ENCODE measurements around the gene ING5.
"Not testable (repeated sequence)": the region's sequence is repeated elsewhere in the genome, so short reads cannot be mapped to it uniquely, and the experiment has no call there.

The ING5 gene

GRCh38 chr2:241736111-241736510 lies 34.3 kb downstream of the ING5 start:
- no peak for DNase-seq (ENCODE audit: low read depth in 2 of 3, low spot score in 1 of 3)

- no peak for DNase-seq (ENCODE audit: low read depth in 2 of 3, low spot score in 1 of 3)
These were observed 36.3 kb downstream of the ING5 start for GRCh38 chr2:241738040-241738686.

- no peak for DNase-seq (ENCODE audit: low read depth in 2 of 3, low spot score in 1 of 3)
These were observed 37.3 kb downstream of the ING5 start for GRCh38 chr2:241739177-241739576.

DNA sequence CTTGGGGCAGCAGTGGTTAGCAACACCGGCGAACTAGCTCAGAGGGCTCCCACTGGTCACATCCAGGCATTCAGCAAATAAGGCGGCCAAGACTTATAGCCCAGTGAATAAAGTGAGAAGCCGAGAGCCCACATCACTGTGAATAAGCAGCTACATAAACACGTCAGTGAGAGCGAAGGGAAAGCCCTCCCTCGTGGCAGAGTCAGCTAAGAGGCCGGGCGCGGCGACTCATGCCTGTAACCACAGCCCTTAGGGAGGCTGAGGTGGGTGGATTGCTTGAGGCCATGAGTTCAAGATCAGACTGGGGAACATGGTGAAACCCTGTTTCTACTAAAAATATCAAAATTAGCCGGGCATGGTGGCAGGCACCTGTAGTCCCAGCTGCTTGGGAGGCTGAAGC lies 37.8 kb downstream of the ING5 start:
- DNase-seq (ENCODE audit: low read depth in 2 of 3, low spot score in 1 of 3), result peak in 2 of 3 donors; percentile 54 to 73

- peak in 1 of 3 donors; percentile 22 for DNase-seq (ENCODE audit: low read depth in 2 of 3, low spot score in 1 of 3)
These were observed 39.2 kb downstream of the ING5 start for GRCh38 chr2:241741016-241741415.

- no peak for DNase-seq (ENCODE audit: low read depth in 2 of 3, low spot score in 1 of 3)
These were observed 40.6 kb downstream of the ING5 start for GRCh38 chr2:241742320-241742939.

GRCh38 chr2:241743008-241743407 lies 41.2 kb downstream of the ING5 start:
- DNase-seq (ENCODE audit: low read depth in 2 of 3, low spot score in 1 of 3), result not testable (repeated sequence)

- DNase-seq (ENCODE audit: low read depth in 2 of 3, low spot score in 1 of 3), result no peak
These were observed 41.8 kb downstream of the ING5 start for GRCh38 chr2:241743620-241744019.

GRCh38 chr2:241744028-241744754 lies 42.4 kb downstream of the ING5 start:
- DNase-seq (ENCODE audit: low read depth in 2 of 3, low spot score in 1 of 3), result no peak

DNA sequence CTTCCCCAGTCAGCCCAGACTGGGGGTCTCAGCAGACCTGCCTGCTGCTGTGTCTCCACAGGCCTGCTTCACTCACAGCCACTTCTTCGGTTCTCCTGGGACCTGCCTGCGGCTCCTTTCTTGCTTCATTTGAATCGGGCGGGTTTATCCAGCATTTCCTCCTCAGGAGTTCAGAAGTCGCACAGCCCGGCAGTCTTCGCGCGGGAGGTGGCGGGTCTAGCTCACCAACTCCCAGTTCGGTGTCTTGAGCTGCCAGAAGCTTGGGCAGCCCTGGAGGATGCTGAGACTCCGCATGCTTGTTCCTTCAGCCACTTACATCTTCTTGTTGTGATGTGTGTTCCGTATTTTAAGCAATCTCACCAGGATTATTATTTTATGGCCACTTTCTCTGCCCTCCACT lies 43.4 kb downstream of the ING5 start:
- no peak for DNase-seq (ENCODE audit: low read depth in 2 of 3, low spot score in 1 of 3)

DNA sequence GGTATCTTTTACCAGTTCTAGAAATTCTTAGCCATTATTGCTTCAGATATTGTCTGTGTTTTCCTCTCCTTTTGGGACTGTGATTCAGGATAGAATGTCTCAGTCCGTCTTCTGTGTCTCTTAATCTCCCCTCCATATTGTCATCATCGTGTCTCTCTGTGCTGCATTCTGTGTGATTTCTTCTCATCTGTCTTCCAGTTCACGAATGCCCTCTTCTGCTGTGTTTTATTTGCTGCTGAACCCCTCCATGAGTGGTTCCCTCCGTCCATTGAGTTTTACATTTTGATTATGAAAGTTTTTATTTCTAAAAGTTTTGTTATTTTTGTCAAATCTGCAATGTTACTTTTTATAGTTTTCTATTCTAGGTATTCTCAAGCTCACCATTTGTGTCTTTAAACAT lies 44.2 kb downstream of the ING5 start:
- no peak for DNase-seq (ENCODE audit: low read depth in 2 of 3, low spot score in 1 of 3)

GRCh38 chr2:241748468-241749256 lies 46.8 kb downstream of the ING5 start:
- no peak for DNase-seq (ENCODE audit: low read depth in 2 of 3, low spot score in 1 of 3)

DNA sequence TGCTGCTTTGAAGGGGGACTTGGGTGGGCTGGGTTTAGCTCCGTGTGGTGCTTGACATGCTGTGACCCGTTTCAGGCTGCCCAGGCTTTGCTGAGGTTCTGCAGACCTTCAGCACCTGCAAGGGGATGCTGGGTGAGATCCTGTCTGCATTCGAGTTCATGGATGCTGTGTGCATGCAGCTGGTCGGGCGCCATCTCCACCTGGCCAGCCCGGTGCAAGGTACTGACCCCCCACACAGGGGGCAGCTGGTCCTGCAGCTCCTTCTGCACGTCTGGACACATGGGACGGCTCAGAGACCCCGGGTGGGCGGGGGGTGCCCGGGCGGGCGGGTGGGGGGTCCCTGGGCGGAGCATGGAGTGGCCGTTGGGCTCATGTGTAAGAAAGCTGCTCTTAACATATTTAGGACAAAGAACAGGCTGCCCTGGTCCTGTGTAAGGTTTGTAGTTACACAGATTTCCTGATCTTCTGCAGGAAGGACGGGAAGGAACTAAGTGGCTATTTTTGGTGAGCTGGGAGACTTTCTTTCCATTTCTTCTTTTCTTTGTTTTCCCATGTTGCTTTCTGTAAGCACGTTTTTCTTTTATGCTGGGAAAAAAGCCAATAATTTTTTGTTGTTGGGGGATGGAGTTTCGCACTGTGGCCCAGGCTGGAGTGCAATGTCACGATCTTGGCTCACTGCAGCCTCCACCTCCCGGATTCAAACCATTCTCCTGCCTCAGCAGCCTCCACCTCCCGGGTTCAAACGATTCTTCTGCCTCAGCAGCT lies 48.4 kb downstream of the ING5 start:
- DNase-seq (ENCODE audit: low read depth in 2 of 3, low spot score in 1 of 3), result no peak

DNA sequence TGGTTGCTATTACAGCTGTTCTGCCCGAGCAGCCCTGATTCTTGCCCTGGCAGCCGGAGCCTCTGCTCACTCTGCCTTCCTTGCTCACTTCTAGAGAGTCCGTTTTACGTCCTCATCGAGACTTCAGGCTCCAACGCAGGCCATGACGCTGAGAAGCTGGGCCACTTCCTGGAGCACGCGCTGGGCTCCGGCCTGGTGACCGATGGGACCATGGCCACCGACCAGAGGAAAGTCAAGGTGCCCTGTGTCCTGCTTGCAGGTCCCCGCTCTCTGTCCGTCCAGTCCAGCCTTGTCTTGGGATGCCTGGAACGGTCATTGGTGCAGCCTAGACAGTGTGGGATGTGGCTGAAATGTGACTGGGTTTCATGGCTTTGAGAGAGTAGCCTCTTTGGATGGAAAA lies 49.3 kb downstream of the ING5 start:
- no peak for DNase-seq (ENCODE audit: low read depth in 2 of 3, low spot score in 1 of 3)

DNA sequence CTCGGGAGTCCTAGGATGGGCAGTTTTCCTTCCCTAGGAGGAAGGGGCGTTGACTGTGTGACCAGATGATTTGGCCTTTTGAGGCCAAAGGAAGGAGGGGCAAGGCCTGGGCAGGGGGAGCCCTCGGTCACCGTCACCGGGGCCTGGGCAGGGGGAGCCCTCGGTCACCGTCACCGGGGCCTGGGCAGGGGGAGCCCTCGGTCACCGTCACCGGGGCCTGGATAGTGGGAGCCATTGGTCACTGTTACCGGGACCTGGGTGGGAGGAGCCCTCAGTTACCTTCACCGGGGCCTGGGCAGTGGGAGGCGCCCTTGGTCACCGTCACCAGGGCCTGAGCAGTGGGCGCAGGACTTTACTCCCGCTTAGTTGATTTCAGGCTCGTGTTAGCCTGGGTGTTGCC lies 49.9 kb downstream of the ING5 start:
- DNase-seq (ENCODE audit: low read depth in 2 of 3, low spot score in 1 of 3), result no peak

DNA sequence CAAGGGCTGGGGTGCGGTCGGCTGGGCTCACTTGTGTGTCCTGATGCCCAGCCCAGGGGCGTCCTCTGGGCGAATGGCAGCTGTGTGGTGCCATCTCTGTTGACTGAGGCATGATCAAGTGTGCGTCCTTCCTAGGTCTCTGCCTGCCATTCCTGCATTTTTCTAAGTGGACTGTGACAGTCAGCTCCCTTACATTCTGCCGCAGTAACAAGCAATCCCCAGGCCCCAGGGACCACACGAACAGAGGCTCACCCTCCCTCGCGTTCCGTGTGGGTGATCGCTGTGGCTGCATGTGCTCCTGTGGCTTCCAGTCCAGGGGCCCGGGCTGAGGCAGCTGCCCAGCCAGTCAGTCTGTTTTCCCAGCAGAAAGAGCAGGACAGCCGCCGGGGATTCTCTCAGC lies 50.4 kb downstream of the ING5 start:
- no peak for DNase-seq (ENCODE audit: low read depth in 2 of 3, low spot score in 1 of 3)

DNA sequence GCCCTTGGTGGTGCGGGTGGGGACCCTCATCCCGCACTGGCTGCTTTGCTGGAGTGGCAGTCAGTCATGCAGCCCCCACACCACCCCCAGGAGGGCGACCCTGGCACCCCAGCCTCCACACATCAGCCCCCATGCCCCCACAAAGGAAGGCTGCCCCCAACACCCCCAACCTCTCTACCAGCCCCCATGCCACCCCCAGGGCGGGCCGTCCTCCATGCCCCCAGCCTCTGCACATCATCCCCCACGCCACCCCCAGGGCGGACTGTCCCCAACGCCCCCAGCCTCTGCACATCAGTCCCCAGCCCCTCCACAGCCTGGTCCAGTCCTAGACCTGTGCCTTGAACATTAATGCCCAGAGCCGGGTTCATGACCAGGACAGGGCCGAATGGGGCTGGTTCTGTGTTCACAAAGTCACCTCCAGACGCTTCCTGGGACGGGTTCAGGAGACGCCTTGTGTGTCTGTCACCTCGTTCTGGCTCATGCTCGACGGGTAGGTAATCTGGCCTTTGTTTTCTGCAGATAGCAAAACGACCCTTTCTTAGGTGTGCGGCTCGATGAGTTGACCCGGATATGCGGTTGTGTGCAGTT lies 50.9 kb downstream of the ING5 start:
- no peak for DNase-seq (ENCODE audit: low read depth in 2 of 3, low spot score in 1 of 3)

DNA sequence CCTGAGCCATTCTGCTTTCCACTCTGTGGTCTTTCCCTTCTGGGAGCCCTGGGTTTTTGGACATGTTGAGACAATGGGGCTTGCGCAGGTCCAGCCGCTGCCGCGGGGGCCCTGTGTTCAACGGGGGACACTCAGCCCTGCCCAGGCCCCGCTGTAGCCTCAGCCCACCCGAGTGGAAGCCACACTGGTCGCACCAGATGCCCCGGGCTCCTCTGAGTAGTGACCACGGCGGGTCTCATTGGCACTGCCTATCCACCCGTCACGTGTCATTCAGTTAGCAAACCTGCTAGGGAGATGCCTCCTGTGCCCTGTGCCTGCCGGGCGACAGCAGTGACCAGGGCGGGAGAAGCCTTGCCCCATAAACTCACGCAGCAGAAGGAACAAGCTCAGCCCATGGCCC lies 51.7 kb downstream of the ING5 start:
- DNase-seq (ENCODE audit: low read depth in 2 of 3, low spot score in 1 of 3), result no peak

DNA sequence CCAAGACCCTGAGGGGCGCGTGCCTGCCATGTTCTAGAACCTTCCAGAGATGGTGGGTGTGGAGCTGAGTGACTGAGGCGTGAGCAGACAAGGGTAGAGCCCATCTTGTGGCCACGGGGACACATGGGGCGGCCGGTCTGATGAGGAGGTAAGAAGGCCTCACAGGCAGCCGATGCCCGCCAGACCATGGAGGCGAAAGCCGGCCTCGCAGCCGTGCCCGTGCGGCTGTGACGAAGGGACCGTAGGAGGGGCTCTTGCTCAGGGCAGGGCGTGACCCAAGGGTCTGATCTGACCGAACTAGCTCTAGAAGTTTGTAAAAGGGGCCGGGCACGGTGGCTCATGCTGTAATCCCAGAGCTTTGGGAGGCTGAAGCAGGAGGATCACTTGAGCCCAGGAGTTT lies 52.2 kb downstream of the ING5 start:
- DNase-seq (ENCODE audit: low read depth in 2 of 3, low spot score in 1 of 3), result no peak

- DNase-seq (ENCODE audit: low read depth in 2 of 3, low spot score in 1 of 3), result no peak
These were observed 53.3 kb downstream of the ING5 start for GRCh38 chr2:241755166-241755565.

DNA sequence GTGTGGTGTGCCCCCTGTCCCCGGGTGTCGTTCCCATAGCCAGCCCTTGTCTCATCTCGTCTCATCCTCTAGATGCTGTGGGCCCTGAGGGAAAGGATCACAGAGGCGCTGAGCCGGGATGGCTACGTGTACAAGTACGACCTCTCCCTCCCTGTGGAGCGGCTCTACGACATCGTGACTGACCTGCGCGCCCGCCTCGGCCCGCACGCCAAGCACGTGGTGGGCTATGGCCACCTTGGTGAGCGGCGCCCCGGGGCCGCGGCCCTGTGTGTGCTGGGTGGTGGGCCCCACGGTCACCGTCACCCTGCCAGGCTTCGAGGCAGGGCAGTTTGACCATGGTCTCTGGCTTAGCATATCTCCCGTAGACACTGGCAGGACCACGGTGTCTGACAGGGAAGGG lies 53.9 kb downstream of the ING5 start:
- no peak for DNase-seq (ENCODE audit: low read depth in 2 of 3, low spot score in 1 of 3)

All from stimulated activated CD4-positive, alpha-beta T cell treated with anti-CD3 and anti-CD28 coated beads, Interleukin-12 subunit alpha, Interleukin-12 subunit beta, amount 100 ng/mL, for 48 hours (primary cell).